ENCODE results near the gene SLC25A19.

Gene SLC25A19

DNA sequence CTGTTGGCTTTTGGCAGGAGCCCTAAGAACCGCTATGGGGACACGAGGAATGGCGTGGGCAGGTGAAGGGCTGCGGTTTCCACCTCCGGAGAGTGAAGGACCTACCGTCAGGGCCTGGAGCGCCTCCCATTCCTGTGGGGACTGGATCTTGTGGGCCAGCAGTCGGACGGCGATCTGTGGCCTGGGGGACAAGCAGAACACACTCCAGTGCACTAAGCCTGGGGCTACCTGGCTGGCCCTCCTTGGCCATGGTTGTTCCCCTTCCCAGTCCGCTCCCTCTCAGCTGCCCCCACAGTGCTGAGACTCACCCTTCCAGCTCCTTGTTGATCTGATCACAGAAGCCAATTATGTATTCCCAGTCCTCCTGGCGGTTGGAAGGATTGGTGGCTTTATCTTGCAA is 42.8 kb downstream of the SLC25A19 start:
- H3K36me3 ChIP-seq (ENCODE audit: control insufficient read depth, low read length): peaks cover 58% of the 10 kb centered on the region
- no peaks in the 10 kb centered on the region for H3K27me3 ChIP-seq (ENCODE audit: control insufficient read depth, low read length)
- H3K9me3 ChIP-seq (ENCODE audit: control insufficient read depth, insufficient read depth, low read length): no peaks in the 10 kb centered on the region
- H3K4me2 ChIP-seq (ENCODE audit: low read length): no peak overlapping the region
- H3K9me2 ChIP-seq (replicated peaks; ENCODE audit: control insufficient read depth, low read length): no peaks in the 10 kb centered on the region
- H3F3A ChIP-seq (ENCODE audit: control insufficient read depth, insufficient read depth): peaks cover 3% of the 10 kb centered on the region; the same call in 1 of the 2 replicates
- H3K4me3 ChIP-seq (ENCODE audit: low read length): no peak overlapping the region
- TF ChIP-seq EZH2phosphoT487 (IDR thresholded peaks at IDR 0.05; ENCODE audit: borderline replicate concordance, low read length): no peak
- TF ChIP-seq, protein P1, sequence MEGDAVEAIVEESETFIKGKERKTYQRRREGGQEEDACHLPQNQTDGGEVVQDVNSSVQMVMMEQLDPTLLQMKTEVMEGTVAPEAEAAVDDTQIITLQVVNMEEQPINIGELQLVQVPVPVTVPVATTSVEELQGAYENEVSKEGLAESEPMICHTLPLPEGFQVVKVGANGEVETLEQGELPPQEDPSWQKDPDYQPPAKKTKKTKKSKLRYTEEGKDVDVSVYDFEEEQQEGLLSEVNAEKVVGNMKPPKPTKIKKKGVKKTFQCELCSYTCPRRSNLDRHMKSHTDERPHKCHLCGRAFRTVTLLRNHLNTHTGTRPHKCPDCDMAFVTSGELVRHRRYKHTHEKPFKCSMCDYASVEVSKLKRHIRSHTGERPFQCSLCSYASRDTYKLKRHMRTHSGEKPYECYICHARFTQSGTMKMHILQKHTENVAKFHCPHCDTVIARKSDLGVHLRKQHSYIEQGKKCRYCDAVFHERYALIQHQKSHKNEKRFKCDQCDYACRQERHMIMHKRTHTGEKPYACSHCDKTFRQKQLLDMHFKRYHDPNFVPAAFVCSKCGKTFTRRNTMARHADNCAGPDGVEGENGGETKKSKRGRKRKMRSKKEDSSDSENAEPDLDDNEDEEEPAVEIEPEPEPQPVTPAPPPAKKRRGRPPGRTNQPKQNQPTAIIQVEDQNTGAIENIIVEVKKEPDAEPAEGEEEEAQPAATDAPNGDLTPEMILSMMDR (IDR thresholded peaks at IDR 0.05; ENCODE audit: low read depth, low read length, poor library complexity, severe bottlenecking): no peak
- no peak overlapping the region for H3K27ac ChIP-seq (ENCODE audit: low read depth, low read length)
- H4K20me1 ChIP-seq (ENCODE audit: control insufficient read depth, insufficient read depth, low read depth, low read length): no peaks in the 10 kb centered on the region
- peaks cover 43% of the 10 kb centered on the region for H3K79me2 ChIP-seq (ENCODE audit: control insufficient read depth, low read length)
- peaks cover 45% of the 10 kb centered on the region for H3K4me1 ChIP-seq (ENCODE audit: control insufficient read depth, low read length)

DNA sequence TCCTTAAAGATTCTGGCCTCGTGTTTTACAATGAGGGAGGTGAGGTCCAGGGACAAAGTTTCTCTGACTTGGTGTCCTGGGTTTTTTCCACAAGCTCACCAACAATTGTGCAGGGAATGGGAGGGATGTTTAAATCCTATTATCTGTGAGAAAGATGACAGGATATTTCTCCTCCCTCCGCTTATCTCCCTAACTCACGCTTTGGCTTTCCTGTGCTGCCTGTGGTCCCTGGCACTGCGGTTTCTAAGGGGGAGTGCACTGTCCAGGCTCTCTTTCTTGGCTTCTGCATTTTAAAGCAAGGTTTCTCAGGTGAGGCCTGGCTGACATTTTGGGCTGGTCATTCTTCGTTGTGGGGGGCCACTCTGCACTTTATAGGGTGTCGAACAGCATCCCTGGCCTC is 44.2 kb downstream of the SLC25A19 start:
- TF ChIP-seq, protein P1 (IDR thresholded peaks at IDR 0.05; ENCODE audit: low read depth, low read length, poor library complexity, severe bottlenecking): no peak
- TF ChIP-seq EZH2phosphoT487 (IDR thresholded peaks at IDR 0.05; ENCODE audit: borderline replicate concordance, low read length): no peak
- no peaks in the 10 kb centered on the region for H3K9me3 ChIP-seq (ENCODE audit: control insufficient read depth, insufficient read depth, low read length)
- peak overlapping the region; percentile 18 for H3K4me3 ChIP-seq (ENCODE audit: low read length)
- peaks cover 29% of the 10 kb centered on the region for H3K79me2 ChIP-seq (ENCODE audit: control insufficient read depth, low read length)
- peaks cover 41% of the 10 kb centered on the region for H3K4me1 ChIP-seq (ENCODE audit: control insufficient read depth, low read length)
- no peaks in the 10 kb centered on the region; the same call in 1 of the 2 replicates for H4K20me1 ChIP-seq (ENCODE audit: control insufficient read depth, insufficient read depth, low read depth, low read length)
- no peaks in the 10 kb centered on the region for H3K9me2 ChIP-seq (replicated peaks; ENCODE audit: control insufficient read depth, low read length)
- peak overlapping the region; percentile 33 for H3K27ac ChIP-seq (ENCODE audit: low read depth, low read length)
- peak overlapping the region; percentile 41 for H3K4me2 ChIP-seq (ENCODE audit: low read length)
- H3K27me3 ChIP-seq (ENCODE audit: control insufficient read depth, low read length): no peaks in the 10 kb centered on the region
- H3K36me3 ChIP-seq (ENCODE audit: control insufficient read depth, low read length): peaks cover 71% of the 10 kb centered on the region
- peaks cover 3% of the 10 kb centered on the region; the same call in 1 of the 2 replicates for H3F3A ChIP-seq (ENCODE audit: control insufficient read depth, insufficient read depth)

DNA sequence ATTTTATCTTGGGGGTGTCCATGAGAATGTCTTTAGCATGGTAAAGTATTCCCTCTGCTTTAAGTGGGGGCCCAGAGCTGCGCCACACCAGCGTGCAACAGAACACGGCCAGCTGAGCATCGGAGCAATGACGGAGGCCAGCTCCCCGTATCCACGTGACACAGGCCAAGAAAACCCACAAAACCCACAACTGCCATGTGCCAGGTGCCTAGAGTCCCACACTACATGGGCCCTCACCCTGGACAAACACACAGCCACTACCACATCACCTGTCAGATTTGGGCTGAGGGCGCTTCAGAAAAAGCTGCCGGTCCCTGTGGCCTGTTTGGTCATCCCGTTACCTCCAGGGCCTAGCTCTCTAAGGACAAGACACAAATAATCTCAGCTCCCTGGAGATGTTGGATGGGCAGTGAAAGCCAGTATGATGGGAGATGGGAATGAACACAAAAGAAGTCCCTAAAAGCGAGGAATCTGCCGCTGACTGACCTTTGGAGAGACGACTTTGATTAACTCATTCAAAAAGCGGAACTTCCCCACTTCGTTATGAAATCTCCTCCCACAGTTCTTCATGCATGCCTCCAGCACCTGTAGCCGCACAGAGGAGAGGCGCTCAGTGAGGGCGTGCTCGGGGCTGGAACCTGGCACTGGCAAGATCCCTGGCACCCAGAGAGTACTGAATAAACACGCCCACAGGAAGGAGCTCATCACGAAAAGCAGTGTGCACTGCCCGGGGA is 44.9 kb downstream of the SLC25A19 start:
- H3K4me2 ChIP-seq (ENCODE audit: low read length): peak overlapping the region; percentile 41

More for the DNA sequence above, 44.9 kb downstream of the SLC25A19 start:
- H3K27me3 ChIP-seq (ENCODE audit: control insufficient read depth, low read length): no peaks in the 10 kb centered on the region
- H3K9me3 ChIP-seq (ENCODE audit: control insufficient read depth, insufficient read depth, low read length): no peaks in the 10 kb centered on the region
- H3K27ac ChIP-seq (ENCODE audit: low read depth, low read length): peak overlapping the region; percentile 33
- peaks cover 22% of the 10 kb centered on the region for H3K79me2 ChIP-seq (ENCODE audit: control insufficient read depth, low read length)
- no peaks in the 10 kb centered on the region; the same call in 1 of the 2 replicates for H4K20me1 ChIP-seq (ENCODE audit: control insufficient read depth, insufficient read depth, low read depth, low read length)
- H3K36me3 ChIP-seq (ENCODE audit: control insufficient read depth, low read length): peaks cover 77% of the 10 kb centered on the region
- H3K4me3 ChIP-seq (ENCODE audit: low read length): no peak overlapping the region
- no peaks in the 10 kb centered on the region for H3K9me2 ChIP-seq (replicated peaks; ENCODE audit: control insufficient read depth, low read length)
- peaks cover 3% of the 10 kb centered on the region; the same call in 1 of the 2 replicates for H3F3A ChIP-seq (ENCODE audit: control insufficient read depth, insufficient read depth)
- peaks cover 38% of the 10 kb centered on the region for H3K4me1 ChIP-seq (ENCODE audit: control insufficient read depth, low read length)
- TF ChIP-seq, protein P1 (IDR thresholded peaks at IDR 0.05; ENCODE audit: low read depth, low read length, poor library complexity, severe bottlenecking): no peak
- TF ChIP-seq EZH2phosphoT487 (IDR thresholded peaks at IDR 0.05; ENCODE audit: borderline replicate concordance, low read length): no peak

Measured in DOHH2 (cell line).